Left ventricle myocardium inferior (tissue), 1 donor: ENCODE measurements around the gene HES4. TPM values are rescaled to one million over a fixed set of nuclear protein-coding genes. Genes with fewer than 3 reads are reported as not detected.

ENCODE experiments used
- DNase-seq: peaks from one replicate; pipeline ENCODE4 v3.0.0-alpha.2; 2020
- H3K27ac ChIP-seq: fragments of 200-600 bp; replicated peaks from 2 replicates; pipeline ENCODE4 v1.8.0; 2021
- H3K27me3 ChIP-seq: fragments of 200-600 bp; 2 replicates; pipeline ENCODE4 v1.8.0; 2021; ENCODE audit warnings: low read depth
- H3K36me3 ChIP-seq: fragments of 200-600 bp; 2 replicates; pipeline ENCODE4 v1.8.0; 2021
- H3K4me1 ChIP-seq: fragments of 200-600 bp; 2 replicates; pipeline ENCODE4 v1.8.0; 2021
- H3K4me3 ChIP-seq: fragments of 200-600 bp; 2 replicates; pipeline ENCODE4 v1.8.0; 2021; ENCODE audit warnings: mild to moderate bottlenecking, moderate library complexity
- H3K9me3 ChIP-seq: fragments of 200-600 bp; replicated peaks from 2 replicates; pipeline ENCODE4 v1.8.0; 2021
- CTCF ChIP-seq: fragments of 200-600 bp; IDR thresholded peaks from 2 replicates; pipeline ENCODE4 v1.8.0; 2021; ENCODE audit warnings: antibody characterized with exemption, mild to moderate bottlenecking, borderline replicate concordance
- intact Hi-C: fragments of 100-400 bp; cut with micrococcal nuclease; formaldehyde crosslinking; loops from one replicate; pipeline ENCODE4 v1.11.0; 2022
- total RNA-seq: library from RNA; stranded (reverse); fragmentation: NEBNext Ultra II Directional; extraction: Animal tissue kit (Norgen Biotek cat#: 25700); gene quantifications from one replicate; pipeline ENCODE4 v1.2.1, GENCODE V29; 2021
- donor health status: DM: no; HTN: yes; CAD: no; lungs with severe emphysema.

Gene HES4
- total RNA-seq, 1 donor from 2014 or later: 34.0 TPM

DNA sequence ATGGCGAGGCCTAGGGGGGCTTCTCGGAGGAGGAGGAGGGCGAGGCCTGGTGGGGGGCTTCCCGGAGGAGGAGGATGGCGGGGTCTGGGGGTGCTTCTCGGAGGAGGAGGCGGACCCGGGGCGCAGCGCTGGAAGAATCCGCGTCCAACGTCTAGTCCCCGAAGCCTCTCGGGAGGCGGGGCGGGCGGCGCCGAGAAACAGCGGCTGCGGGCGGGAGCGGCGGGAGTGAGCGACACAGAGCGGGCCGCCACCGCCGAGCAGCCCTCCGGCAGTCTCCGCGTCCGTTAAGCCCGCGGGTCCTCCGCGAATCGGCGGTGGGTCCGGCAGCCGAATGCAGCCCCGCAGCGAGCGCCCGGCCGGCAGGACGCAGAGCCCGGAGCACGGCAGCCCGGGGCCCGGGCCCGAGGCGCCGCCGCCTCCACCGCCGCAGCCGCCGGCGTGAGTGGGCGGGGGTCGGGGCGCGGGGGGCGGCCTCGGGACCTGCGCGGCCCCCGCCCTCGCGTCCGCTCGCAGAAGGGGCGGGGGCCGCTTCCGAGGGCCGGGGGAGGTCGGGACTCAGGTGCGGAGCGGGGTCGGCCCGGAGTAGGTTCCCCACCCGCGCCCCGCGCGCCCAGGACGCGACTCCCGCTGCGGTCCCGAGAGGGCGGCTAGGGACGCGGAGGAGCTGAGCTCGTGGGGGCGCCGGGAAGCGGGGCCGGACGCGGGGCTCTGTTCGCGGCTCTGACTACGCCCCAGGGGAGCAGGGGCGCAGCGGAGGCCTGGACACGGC, 39.4 kb downstream of the HES4 start, which contains the start of gene KLHL17:
KLHL17 (plus strand) TSS at position 222 of the 769 bp plus-strand sequence; CDS start at position 332, 110 bp downstream.
- Histone ChIP-seq H3K9me3 (no peaks in the 10 kb centered on the region), H3K4me1 (peaks cover 47% of the 10 kb centered on the region), H3K27me3 (no peaks in the 10 kb centered on the region), H3K4me3 (peak within 1 kb of the TSS; percentile 100), H3K36me3 (peaks cover 25% of the 10 kb centered on the region), H3K27ac (no peak within 1 kb of the TSS)
- intact Hi-C loops: no loop called here
- no peak for TF ChIP-seq CTCF
- DNase-seq: peak; percentile 80

GRCh38 chr1:959731-960362, 40.0 kb downstream of the HES4 start:
- no peak for TF ChIP-seq CTCF
- peaks cover 47% of the 10 kb centered on the region for H3K4me1 ChIP-seq
- peaks cover 32% of the 10 kb centered on the region for H3K36me3 ChIP-seq
- no peaks in the 10 kb centered on the region for H3K27me3 ChIP-seq
- H3K27ac ChIP-seq: no peak overlapping the region
- intact Hi-C loops: no loop called here
- no peaks in the 10 kb centered on the region for H3K9me3 ChIP-seq
- H3K4me3 ChIP-seq: peak overlapping the region; percentile 100
- no peak for DNase-seq

- peaks cover 40% of the 10 kb centered on the region for H3K36me3 ChIP-seq
- H3K9me3 ChIP-seq: no peaks in the 10 kb centered on the region
- TF ChIP-seq CTCF: no peak
- H3K4me3 ChIP-seq: peak within 1 kb of the TSS; percentile 100
- no peaks in the 10 kb centered on the region for H3K27me3 ChIP-seq
- intact Hi-C loops: no loop called here
- H3K4me1 ChIP-seq: peaks cover 47% of the 10 kb centered on the region
- peak within 1 kb of the TSS; percentile 69 for H3K27ac ChIP-seq
- DNase-seq: peak; percentile 94
Observed at GRCh38 chr1:958823-959730, 40.8 kb downstream of the HES4 start, which contains the start of gene NOC2L. TSS of gene NOC2L (minus strand) at chr1:959256. CDS start at chr1:959240, 16 bp downstream.

GRCh38 chr1:956636-957035, 43.3 kb downstream of the HES4 start:
- no peak for TF ChIP-seq CTCF
- Histone ChIP-seq H3K9me3 (no peaks in the 10 kb centered on the region), H3K36me3 (peaks cover 57% of the 10 kb centered on the region), H3K27ac (no peak overlapping the region), H3K4me1 (peaks cover 45% of the 10 kb centered on the region), H3K4me3 (no peak overlapping the region), H3K27me3 (no peaks in the 10 kb centered on the region)
- no peak for DNase-seq
- intact Hi-C loops: no loop called here

GRCh38 chr1:955474-955873, 44.4 kb downstream of the HES4 start:
- Histone ChIP-seq H3K27me3 (no peaks in the 10 kb centered on the region), H3K9me3 (no peaks in the 10 kb centered on the region), H3K4me3 (no peak overlapping the region), H3K27ac (no peak overlapping the region), H3K36me3 (peaks cover 69% of the 10 kb centered on the region), H3K4me1 (peaks cover 36% of the 10 kb centered on the region)
- no peak for TF ChIP-seq CTCF
- intact Hi-C loops: no loop called here
- DNase-seq: no peak
